ENCODE measurements around the gene GNAI2.

DNA sequence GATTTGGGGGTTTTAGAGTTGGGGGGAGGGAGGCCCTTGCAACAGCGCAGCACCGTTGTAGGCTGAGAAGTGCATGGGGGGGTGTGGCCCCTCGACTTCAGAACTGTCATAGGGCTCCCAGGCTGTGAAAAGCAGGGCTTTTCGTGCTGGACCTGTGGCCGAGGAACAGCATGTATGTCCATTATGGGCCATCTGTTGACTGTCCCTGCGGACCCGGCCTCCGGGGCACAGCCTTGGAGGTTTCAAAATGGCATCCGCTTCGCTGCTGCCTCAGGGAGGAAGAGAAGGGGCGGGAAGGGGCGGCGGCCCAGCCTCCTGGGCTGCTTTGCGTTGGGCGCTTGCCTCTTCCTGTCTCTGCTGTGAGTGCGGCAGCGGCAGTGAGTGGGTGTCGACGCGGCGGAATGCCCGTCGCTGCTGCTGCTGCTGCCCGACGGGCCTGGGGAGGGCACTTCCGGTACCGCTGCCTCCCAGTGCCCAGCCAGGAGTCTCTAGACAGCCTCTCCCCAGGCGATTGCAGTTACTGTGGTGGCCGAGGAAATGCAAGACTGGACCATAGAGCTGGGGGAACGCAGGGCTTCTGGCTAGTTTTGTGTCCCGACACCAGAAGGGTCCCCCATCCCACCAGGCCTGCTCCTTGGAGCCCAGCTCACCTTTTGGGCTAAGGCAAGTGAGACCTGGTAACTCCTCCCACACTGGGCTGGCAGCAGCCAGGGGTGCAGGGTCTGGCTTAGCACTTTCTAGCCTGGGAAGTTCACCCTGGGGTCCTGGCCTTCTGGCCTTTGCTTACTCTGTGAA, 1.9 kb downstream of the GNAI2 start:
- TF ChIP-seq, protein P1, sequence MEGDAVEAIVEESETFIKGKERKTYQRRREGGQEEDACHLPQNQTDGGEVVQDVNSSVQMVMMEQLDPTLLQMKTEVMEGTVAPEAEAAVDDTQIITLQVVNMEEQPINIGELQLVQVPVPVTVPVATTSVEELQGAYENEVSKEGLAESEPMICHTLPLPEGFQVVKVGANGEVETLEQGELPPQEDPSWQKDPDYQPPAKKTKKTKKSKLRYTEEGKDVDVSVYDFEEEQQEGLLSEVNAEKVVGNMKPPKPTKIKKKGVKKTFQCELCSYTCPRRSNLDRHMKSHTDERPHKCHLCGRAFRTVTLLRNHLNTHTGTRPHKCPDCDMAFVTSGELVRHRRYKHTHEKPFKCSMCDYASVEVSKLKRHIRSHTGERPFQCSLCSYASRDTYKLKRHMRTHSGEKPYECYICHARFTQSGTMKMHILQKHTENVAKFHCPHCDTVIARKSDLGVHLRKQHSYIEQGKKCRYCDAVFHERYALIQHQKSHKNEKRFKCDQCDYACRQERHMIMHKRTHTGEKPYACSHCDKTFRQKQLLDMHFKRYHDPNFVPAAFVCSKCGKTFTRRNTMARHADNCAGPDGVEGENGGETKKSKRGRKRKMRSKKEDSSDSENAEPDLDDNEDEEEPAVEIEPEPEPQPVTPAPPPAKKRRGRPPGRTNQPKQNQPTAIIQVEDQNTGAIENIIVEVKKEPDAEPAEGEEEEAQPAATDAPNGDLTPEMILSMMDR (IDR thresholded peaks at IDR 0.05), result no peak
- TF ChIP-seq ZFX (IDR thresholded peaks at IDR 0.05; ENCODE audit: borderline replicate concordance), result no peak
